ENCODE data around the gene CYTH2. TPM values are rescaled to one million over a fixed set of nuclear protein-coding genes. Genes with fewer than 3 reads are reported as not detected.
A peak's percentile ranks its signal among the peaks of the same experiment; 100 is the strongest.

The CYTH2 gene
- polyA plus RNA-seq, 1 of the 3 experiments (the other 2 are of a cell fraction), result 69.5 TPM

- no peak for TF ChIP-seq FOXJ3 (CRISPR knock-in tag; IDR thresholded peaks at IDR 0.05)
- no peak for TF ChIP-seq RAD21 (IDR thresholded peaks at IDR 0.05; ENCODE audit: low read length)
- TF ChIP-seq POLR2AphosphoS5 (IDR thresholded peaks at IDR 0.05; ENCODE audit: low read depth, low read length), result no peak
- TF ChIP-seq MXI1 (IDR thresholded peaks at IDR 0.05; ENCODE audit: low read depth, low read length), result no peak
- no peak for TF ChIP-seq YY1 (IDR thresholded peaks at IDR 0.05; ENCODE audit: low read depth)
- no peak for TF ChIP-seq ELF1 (IDR thresholded peaks at IDR 0.05)
- no peak for TF ChIP-seq FOXM1 (IDR thresholded peaks at IDR 0.05; ENCODE audit: low read depth)
- TF ChIP-seq MAX (IDR thresholded peaks at IDR 0.05; ENCODE audit: low read depth), result no peak
These were observed 42.2 kb downstream of the CYTH2 start (continued) for GRCh38 chr19:48511321-48511731.

- Histone ChIP-seq H3F3A (replicated peaks; ENCODE audit: insufficient read depth) (peaks cover 11% of the 10 kb centered on the region), H3K4me1 (ENCODE audit: control insufficient read depth in 1 of 2, insufficient read depth in 2 of 2, low read depth in 1 of 2, low read length in 1 of 2) (peaks cover 0 to 22% of the 10 kb centered on the region in 2 experiments; a peak in 1 of 4 replicates), H3K9me3 (no peaks in the 10 kb centered on the region), H4K20me1 (ENCODE audit: insufficient read depth) (no peaks in the 10 kb centered on the region), H3K36me3 (replicated peaks in 1 of 2; ENCODE audit: control insufficient read depth in 1 of 2, insufficient read depth in 2 of 2, low read length in 1 of 2) (no peaks in the 10 kb centered on the region), H3K9me2 (no peaks in the 10 kb centered on the region), H3K79me2 (ENCODE audit: insufficient read depth) (no peaks in the 10 kb centered on the region), H3K9ac (peak within 1 kb of the TSS; percentile 50; the same call in 1 of the 2 replicates), H3K4me2 (peak within 1 kb of the TSS; percentile 84), H3K27ac (ENCODE audit: low read depth in 2 of 2, low read length in 1 of 2) (peak within 1 kb of the TSS in 1 of 2 experiments; percentile 51; a peak in 1 of 4 replicates), H3K4me3 (ENCODE audit: low read depth in 2 of 2, low read length in 1 of 2) (peak within 1 kb of the TSS; percentile 59 to 77), H2AFZ (ENCODE audit: low read depth) (peak within 1 kb of the TSS; percentile 78), H3K27me3 (ENCODE audit: insufficient read depth) (no peaks in the 10 kb centered on the region)
- ChIA-PET CTCF (interaction anchor here (8.8 kb wide), 1 partner anchor 74 kb away, joined by 142 read pairs; no protein-coding TSS in a partner anchor), POLR2A (interaction anchor here (0.6 kb wide), 1 partner anchor 774 kb away, joined by 6 read pairs; no protein-coding TSS in a partner anchor)
- TF ChIP-seq EZH2phosphoT487 (IDR thresholded peaks at IDR 0.05; ENCODE audit: borderline replicate concordance, low read depth), result no peak
- no peak for TF ChIP-seq CHD2 (IDR thresholded peaks at IDR 0.05; ENCODE audit: low read length, partially characterized antibody)
- peak; percentile 96 for TF ChIP-seq PBX3 (IDR thresholded peaks at IDR 0.05)
- no peak for TF ChIP-seq SMC3 (IDR thresholded peaks at IDR 0.05; ENCODE audit: low read depth, low read length)
- TF ChIP-seq MXI1 (IDR thresholded peaks at IDR 0.05; ENCODE audit: low read depth, low read length), result peak; percentile 88
- no peak for TF ChIP-seq NFIC (IDR thresholded peaks at IDR 0.05; ENCODE audit: borderline replicate concordance)
- TF ChIP-seq JUND (IDR thresholded peaks at IDR 0.05), result no peak
- no peak for TF ChIP-seq TAF1 (IDR thresholded peaks at IDR 0.05; ENCODE audit: borderline replicate concordance, low read depth, low read length)
- no peak for TF ChIP-seq MEF2A (IDR thresholded peaks at IDR 0.05; ENCODE audit: borderline replicate concordance, low read depth)
- TF ChIP-seq RFX5 (IDR thresholded peaks at IDR 0.05; ENCODE audit: low read length), result no peak
- no peak for TF ChIP-seq GATA2 (CRISPR knock-in tag; IDR thresholded peaks at IDR 0.05)
- no peak for TF ChIP-seq TEAD4 (IDR thresholded peaks at IDR 0.05; ENCODE audit: borderline replicate concordance, insufficient read depth)
- no peak for TF ChIP-seq RAD21 (IDR thresholded peaks at IDR 0.05; ENCODE audit: low read length)
- TF ChIP-seq CTCF (IDR thresholded peaks at IDR 0.05), result no peak
- TF ChIP-seq ELF1 (IDR thresholded peaks at IDR 0.05), result no peak
- TF ChIP-seq EP300 (IDR thresholded peaks at IDR 0.05; ENCODE audit: borderline replicate concordance in 1 of 2, low read depth in 1 of 2, low read length in 1 of 2), result no peak
- TF ChIP-seq RCOR1 (IDR thresholded peaks at IDR 0.05; ENCODE audit: low read length), result 0 out of 2 replicates have a peak, but pooled peaks have one; percentile 26
- TF ChIP-seq ZBTB33 (IDR thresholded peaks at IDR 0.05; ENCODE audit: borderline replicate concordance, low read depth), result no peak
- whole genome bisulfite sequencing (ENCODE audit: low lambda C conversion rate), result 16% methylated on average over 22 of the region's 32 CpGs
- peak; percentile 97 for DNase-seq
These were observed 42.8 kb downstream of the CYTH2 start, which contains the start of gene LMTK3 for GRCh38 chr19:48511800-48512503. Gene LMTK3, minus strand, starts transcription at chr19:48511835. Its CDS starts 259 bp downstream, at chr19:48511576.

Data from SK-N-SH (cell line).